SK-N-SH (cell line): ENCODE results near the gene AKR1E2. TPM values are rescaled to one million over a fixed set of nuclear protein-coding genes. Genes with fewer than 3 reads are reported as not detected.

ENCODE experiments used
- CTCF ChIA-PET: fragments of 300-600, 350-600 bp; formaldehyde crosslinking; extraction: SDS; loops from one replicate; lab custom pipeline; 2021; lab: Yijun Ruan, JAX
- POLR2A ChIA-PET: fragments of 350-600 bp; sonication (Branson Sonifier 250); formaldehyde crosslinking; extraction: SDS; loops from one replicate; lab custom pipeline; 2020; ENCODE audit warnings: antibody characterized with exemption, inconsistent platforms; lab: Yijun Ruan, JAX
- DNase-seq: peaks from one replicate; pipeline ENCODE4 v3.0.0; 2012
- H2AFZ ChIP-seq: fragments of 200-600 bp; sonication (generic); 2 replicates; pipeline ENCODE4 v1.8.1; 2016; ENCODE audit warnings: antibody characterized with exemption, mild to moderate bottlenecking, low read depth
- H3F3A ChIP-seq: fragments of 200-600 bp; sonication (generic); replicated peaks from 2 replicates; pipeline ENCODE3; 2016; ENCODE audit warnings: antibody characterized with exemption, mild to moderate bottlenecking; ENCODE audit not compliant: insufficient read depth
- H3K27ac ChIP-seq, 2 experiments: fragments of 200-500 bp in 1 of 2; fragments of 200-600 bp in 1 of 2; sonication (Bioruptor generic) in 1 of 2; sonication (generic), shearing (Covaris generic) in 1 of 2; 2 replicates each; pipeline versions ENCODE4 v1.5.1 to v1.6.1; 2014 to 2016; ENCODE audit warnings: low read depth in 2 of 2, inconsistent platforms in 1 of 2, low read length in 1 of 2, mild to moderate bottlenecking in 1 of 2, mixed read lengths in 1 of 2
- H3K27me3 ChIP-seq: fragments of 200-600 bp; sonication (generic), shearing (Covaris generic); 2 replicates; pipeline ENCODE4 v1.6.1; 2016; ENCODE audit warnings: mixed run types; ENCODE audit not compliant: insufficient read depth
- H3K36me3 ChIP-seq, 2 experiments: fragments of 200-500 bp in 1 of 2; fragments of 200-600 bp in 1 of 2; sonication (Bioruptor generic) in 1 of 2; sonication (generic) in 1 of 2; replicated peaks in 1 of 2; 2 replicates each; pipeline versions ENCODE3 to v1.5.1; 2014 to 2016; ENCODE audit warnings: low read length in 1 of 2, mild to moderate bottlenecking in 1 of 2; ENCODE audit not compliant: insufficient read depth in 2 of 2, control insufficient read depth in 1 of 2
- H3K4me1 ChIP-seq, 2 experiments: fragments of 200-500 bp in 1 of 2; fragments of 200-600 bp in 1 of 2; sonication (Bioruptor generic) in 1 of 2; sonication (generic), shearing (Covaris generic) in 1 of 2; 2 replicates each; pipeline versions ENCODE4 v1.5.1 to v1.6.1; 2014 to 2016; ENCODE audit warnings: low read depth in 1 of 2, low read length in 1 of 2, mixed run types in 1 of 2; ENCODE audit not compliant: insufficient read depth in 2 of 2, control insufficient read depth in 1 of 2
- H3K4me2 ChIP-seq: fragments of 200-600 bp; sonication (generic), shearing (Covaris generic); 2 replicates; pipeline ENCODE4 v1.6.1; 2017; ENCODE audit warnings: mixed run types
- H3K4me3 ChIP-seq, 2 experiments: fragments of 200-500 bp in 1 of 2; fragments of 200-600 bp in 1 of 2; sonication (Bioruptor generic) in 1 of 2; sonication (generic), shearing (Covaris generic) in 1 of 2; 2 replicates each; pipeline versions ENCODE4 v1.5.1 to v1.8.1; 2014 to 2016; ENCODE audit warnings: low read depth in 2 of 2, inconsistent platforms in 1 of 2, low read length in 1 of 2, mild to moderate bottlenecking in 1 of 2, mixed read lengths in 1 of 2, moderate library complexity in 1 of 2
- H3K79me2 ChIP-seq: fragments of 200-600 bp; sonication (generic); 2 replicates; pipeline ENCODE4 v1.8.1; 2017; ENCODE audit warnings: mild to moderate bottlenecking; ENCODE audit not compliant: insufficient read depth
- H3K9ac ChIP-seq: fragments of 200-600 bp; sonication (generic); 2 replicates; pipeline ENCODE4 v1.6.1; 2017; ENCODE audit warnings: mixed run types
- H3K9me2 ChIP-seq: fragments of 200-600 bp; sonication (generic); 2 replicates; pipeline ENCODE4 v1.6.1; 2017; ENCODE audit warnings: mixed run types
- H3K9me3 ChIP-seq: fragments of 200-600 bp; sonication (generic); 2 replicates; pipeline ENCODE4 v1.6.1; 2017; ENCODE audit warnings: mixed run types, mild to moderate bottlenecking, moderate library complexity
- H4K20me1 ChIP-seq: fragments of 200-600 bp; sonication (generic); 2 replicates; pipeline ENCODE4 v1.6.1; 2017; ENCODE audit warnings: mild to moderate bottlenecking, mixed run types; ENCODE audit not compliant: insufficient read depth
- CHD2 ChIP-seq: fragments of 150-350 bp; IDR thresholded peaks from 2 replicates; pipeline ENCODE4 v1.6.1; 2018; ENCODE audit warnings: low read length; ENCODE audit not compliant: partially characterized antibody
- ELF1 ChIP-seq: IDR thresholded peaks from 2 replicates; pipeline ENCODE4 v1.4.0; 2012
- GABPA ChIP-seq: IDR thresholded peaks from 2 replicates; pipeline ENCODE4 v1.4.0; 2012; ENCODE audit warnings: low read depth, mild to moderate bottlenecking
- GATA2 ChIP-seq: sonication (generic); formaldehyde crosslinking; IDR thresholded peaks from 2 replicates; pipeline ENCODE4 v1.5.0; 2020; ENCODE audit warnings: mild to moderate bottlenecking, missing genetic modification reagents
- JUND ChIP-seq: IDR thresholded peaks from 2 replicates; pipeline ENCODE4 v1.4.0; 2012
- MEF2A ChIP-seq: IDR thresholded peaks from 2 replicates; pipeline ENCODE4 v1.4.0; 2012; ENCODE audit warnings: low read depth, borderline replicate concordance
- MXI1 ChIP-seq: IDR thresholded peaks from 2 replicates; pipeline ENCODE4 v1.6.1; 2012; ENCODE audit warnings: mild to moderate bottlenecking, low read depth, low read length, improper control_type of control experiment
- NRF1 ChIP-seq: IDR thresholded peaks from 2 replicates; pipeline ENCODE4 v1.6.1; 2012; ENCODE audit warnings: low read depth, mild to moderate bottlenecking, low read length
- RFX5 ChIP-seq: IDR thresholded peaks from 2 replicates; pipeline ENCODE4 v1.6.1; 2012; ENCODE audit warnings: mild to moderate bottlenecking, improper control_type of control experiment, low read length
- RXRA ChIP-seq: IDR thresholded peaks from 2 replicates; pipeline ENCODE4 v1.4.0; 2012; ENCODE audit warnings: low read depth, mild to moderate bottlenecking, borderline replicate concordance
- SIN3A ChIP-seq: IDR thresholded peaks from 2 replicates; pipeline ENCODE4 v1.6.1; 2012; ENCODE audit warnings: low read depth, mild to moderate bottlenecking, low read length, moderate library complexity, borderline replicate concordance
- TAF1 ChIP-seq: IDR thresholded peaks from 2 replicates; pipeline ENCODE4 v1.6.1; 2012; ENCODE audit warnings: low read depth, mild to moderate bottlenecking, low read length, moderate library complexity, borderline replicate concordance
- TEAD4 ChIP-seq: IDR thresholded peaks from 2 replicates; pipeline ENCODE4 v1.4.0; 2012; ENCODE audit warnings: mild to moderate bottlenecking, borderline replicate concordance; ENCODE audit not compliant: insufficient read depth
- YY1 ChIP-seq: IDR thresholded peaks from 2 replicates; pipeline ENCODE4 v1.4.0; 2012; ENCODE audit warnings: low read depth, mild to moderate bottlenecking
- WGBS: methylation state at CpG from one replicate; pipeline ENCODE4 v1.1.6; 2017; ENCODE audit warnings: low lambda C conversion rate; 5-methylcytosine and 5-hydroxymethylcytosine counted together
- polyA plus RNA-seq, 3 experiments: library from polyadenylated mRNA; depleted of rRNA; stranded (reverse); fragments of >200 nt; gene quantifications; 2 replicates each; pipeline ENCODE4 v1.2.3, GENCODE V29; 2012
- TF ChIP-seq, protein P1 (sequence below): IDR thresholded peaks from 2 replicates; pipeline ENCODE4 v1.4.0; 2012; ENCODE audit warnings: low read depth, borderline replicate concordance
- TF ChIP-seq, protein P2 (sequence below): fragments of 150-350 bp; IDR thresholded peaks from 2 replicates; pipeline ENCODE4 v1.6.1; 2017; ENCODE audit warnings: antibody characterized with exemption, low read length, low read depth, borderline replicate concordance
- TF ChIP-seq, protein P3 (sequence below): IDR thresholded peaks from 2 replicates; pipeline ENCODE4 v1.4.0; 2012; ENCODE audit warnings: low read depth
- TF ChIP-seq, protein P4 (sequence below): fragments of 200-600 bp; sonication (generic); IDR thresholded peaks from 2 replicates; pipeline ENCODE4 v1.6.1; 2017; ENCODE audit warnings: antibody characterized with exemption, mild to moderate bottlenecking, moderate library complexity

Gene AKR1E2
- polyA plus RNA-seq, 1 of the 3 experiments (the other 2 are of a cell fraction), result 5.8 TPM

DNA sequence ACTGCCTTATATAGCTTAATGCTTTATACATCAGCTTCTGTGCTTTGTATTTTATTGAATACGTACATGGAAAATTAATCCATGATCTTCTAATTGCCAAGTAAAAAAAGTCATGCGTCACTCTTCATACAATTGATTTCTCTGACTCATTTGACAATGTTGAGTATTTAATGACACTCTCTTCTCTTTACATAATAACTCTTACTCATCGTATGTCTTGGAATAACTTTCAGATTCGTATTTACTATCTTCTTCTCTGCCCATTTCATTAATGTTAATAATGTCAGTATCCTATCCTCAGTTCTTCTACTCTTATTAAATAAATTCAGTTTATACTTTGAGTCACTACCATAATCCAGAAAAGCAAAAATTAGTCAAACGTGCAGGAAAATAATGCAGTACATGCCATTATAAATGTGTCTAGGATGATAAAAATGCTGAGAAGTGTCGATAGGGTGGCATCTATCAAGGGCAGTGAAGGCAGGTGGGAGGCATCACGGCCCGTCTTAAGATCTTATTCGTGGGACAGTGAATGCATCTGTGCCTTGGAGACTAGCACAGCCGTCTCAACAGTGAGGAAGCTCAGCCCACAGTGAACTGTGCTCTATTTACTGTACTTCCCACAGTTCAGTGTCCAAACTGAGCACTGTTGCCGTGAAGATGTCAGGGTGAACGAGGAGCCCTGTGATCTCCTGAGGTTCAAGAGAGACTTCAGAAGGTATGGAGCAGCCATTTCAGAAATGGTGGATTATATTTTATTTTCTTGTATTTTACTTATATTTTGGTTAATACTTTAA, 39.8 kb upstream of the AKR1E2 start:
- no peaks in the 10 kb centered on the region for H4K20me1 ChIP-seq
- TF ChIP-seq YY1 (no peak), ELF1 (no peak), GATA2 (no peak), MEF2A (no peak), TEAD4 (no peak), MXI1 (no peak), SIN3A (no peak), GABPA (no peak), RXRA (no peak), NRF1 (no peak), CHD2 (no peak), JUND (no peak), TAF1 (no peak), RFX5 (no peak)
- TF ChIP-seq, protein P1, sequence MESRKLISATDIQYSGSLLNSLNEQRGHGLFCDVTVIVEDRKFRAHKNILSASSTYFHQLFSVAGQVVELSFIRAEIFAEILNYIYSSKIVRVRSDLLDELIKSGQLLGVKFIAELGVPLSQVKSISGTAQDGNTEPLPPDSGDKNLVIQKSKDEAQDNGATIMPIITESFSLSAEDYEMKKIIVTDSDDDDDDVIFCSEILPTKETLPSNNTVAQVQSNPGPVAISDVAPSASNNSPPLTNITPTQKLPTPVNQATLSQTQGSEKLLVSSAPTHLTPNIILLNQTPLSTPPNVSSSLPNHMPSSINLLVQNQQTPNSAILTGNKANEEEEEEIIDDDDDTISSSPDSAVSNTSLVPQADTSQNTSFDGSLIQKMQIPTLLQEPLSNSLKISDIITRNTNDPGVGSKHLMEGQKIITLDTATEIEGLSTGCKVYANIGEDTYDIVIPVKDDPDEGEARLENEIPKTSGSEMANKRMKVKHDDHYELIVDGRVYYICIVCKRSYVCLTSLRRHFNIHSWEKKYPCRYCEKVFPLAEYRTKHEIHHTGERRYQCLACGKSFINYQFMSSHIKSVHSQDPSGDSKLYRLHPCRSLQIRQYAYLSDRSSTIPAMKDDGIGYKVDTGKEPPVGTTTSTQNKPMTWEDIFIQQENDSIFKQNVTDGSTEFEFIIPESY, result no peak
- TF ChIP-seq, protein P2, sequence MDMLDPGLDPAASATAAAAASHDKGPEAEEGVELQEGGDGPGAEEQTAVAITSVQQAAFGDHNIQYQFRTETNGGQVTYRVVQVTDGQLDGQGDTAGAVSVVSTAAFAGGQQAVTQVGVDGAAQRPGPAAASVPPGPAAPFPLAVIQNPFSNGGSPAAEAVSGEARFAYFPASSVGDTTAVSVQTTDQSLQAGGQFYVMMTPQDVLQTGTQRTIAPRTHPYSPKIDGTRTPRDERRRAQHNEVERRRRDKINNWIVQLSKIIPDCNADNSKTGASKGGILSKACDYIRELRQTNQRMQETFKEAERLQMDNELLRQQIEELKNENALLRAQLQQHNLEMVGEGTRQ, result no peak
- TF ChIP-seq, protein P3, sequence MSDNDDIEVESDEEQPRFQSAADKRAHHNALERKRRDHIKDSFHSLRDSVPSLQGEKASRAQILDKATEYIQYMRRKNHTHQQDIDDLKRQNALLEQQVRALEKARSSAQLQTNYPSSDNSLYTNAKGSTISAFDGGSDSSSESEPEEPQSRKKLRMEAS, result no peak
- TF ChIP-seq, protein P4, sequence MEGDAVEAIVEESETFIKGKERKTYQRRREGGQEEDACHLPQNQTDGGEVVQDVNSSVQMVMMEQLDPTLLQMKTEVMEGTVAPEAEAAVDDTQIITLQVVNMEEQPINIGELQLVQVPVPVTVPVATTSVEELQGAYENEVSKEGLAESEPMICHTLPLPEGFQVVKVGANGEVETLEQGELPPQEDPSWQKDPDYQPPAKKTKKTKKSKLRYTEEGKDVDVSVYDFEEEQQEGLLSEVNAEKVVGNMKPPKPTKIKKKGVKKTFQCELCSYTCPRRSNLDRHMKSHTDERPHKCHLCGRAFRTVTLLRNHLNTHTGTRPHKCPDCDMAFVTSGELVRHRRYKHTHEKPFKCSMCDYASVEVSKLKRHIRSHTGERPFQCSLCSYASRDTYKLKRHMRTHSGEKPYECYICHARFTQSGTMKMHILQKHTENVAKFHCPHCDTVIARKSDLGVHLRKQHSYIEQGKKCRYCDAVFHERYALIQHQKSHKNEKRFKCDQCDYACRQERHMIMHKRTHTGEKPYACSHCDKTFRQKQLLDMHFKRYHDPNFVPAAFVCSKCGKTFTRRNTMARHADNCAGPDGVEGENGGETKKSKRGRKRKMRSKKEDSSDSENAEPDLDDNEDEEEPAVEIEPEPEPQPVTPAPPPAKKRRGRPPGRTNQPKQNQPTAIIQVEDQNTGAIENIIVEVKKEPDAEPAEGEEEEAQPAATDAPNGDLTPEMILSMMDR, result no peak
- TF ChIP-seq, all 33 proteins: peak for 0
- H3K79me2 ChIP-seq, result no peaks in the 10 kb centered on the region; the same call in 1 of the 2 replicates
- no peak overlapping the region for H3K9ac ChIP-seq
- H3K4me3 ChIP-seq, result no peak overlapping the region
- no peaks in the 10 kb centered on the region for H3K27me3 ChIP-seq
- no peak for DNase-seq
- H3K9me2 ChIP-seq, result no peaks in the 10 kb centered on the region
- H3K27ac ChIP-seq, result no peak overlapping the region
- H3F3A ChIP-seq, result peaks cover 7% of the 10 kb centered on the region
- ChIA-PET CTCF (interaction anchor here (2.2 kb wide), 1 partner anchor 29 kb away, joined by 7 read pairs; no protein-coding TSS in a partner anchor), POLR2A (interaction anchor here (0.7 kb wide), 1 partner anchor 1834 kb away, joined by 3 read pairs; no protein-coding TSS in a partner anchor)
- peaks cover 0 to 15% of the 10 kb centered on the region in 2 experiments; a peak in 3 of 4 replicates for H3K4me1 ChIP-seq
- peaks cover 0 to 3% of the 10 kb centered on the region in 2 experiments for H3K36me3 ChIP-seq
- H3K4me2 ChIP-seq, result no peak overlapping the region
- no peak overlapping the region for H2AFZ ChIP-seq
- 68% methylated on average over 12 of the region's 12 CpGs for WGBS
- no peaks in the 10 kb centered on the region for H3K9me3 ChIP-seq
